Breast epithelium (tissue), 4 donors: ENCODE data around the gene ZNF862. TPM values are rescaled to one million over a fixed set of nuclear protein-coding genes. Genes with fewer than 3 reads are reported as not detected.

ENCODE experiments used
- DNase-seq, 2 donors: peaks; one replicate each; pipeline ENCODE4 v3.0.0-alpha.2; 2019; ENCODE audit warnings: low spot score in 2 of 2
- H3K27ac ChIP-seq, 2 donors: fragments of 200-600 bp; sonication (generic) in 1 of 2; one replicate each; pipeline ENCODE4 v1.5.1; 2016 to 2019; ENCODE audit warnings: mild to moderate bottlenecking in 1 of 2
- H3K27me3 ChIP-seq, 2 donors: fragments of 200-600 bp; sonication (generic) in 1 of 2; one replicate each; pipeline versions ENCODE4 v1.5.1 to v1.6.0; 2017 to 2019; ENCODE audit warnings: control low read depth in 1 of 2, mild to moderate bottlenecking in 1 of 2
- H3K36me3 ChIP-seq: fragments of 200-600 bp; one replicate; pipeline ENCODE4 v1.5.1; 2019
- H3K4me1 ChIP-seq, 2 donors: fragments of 200-600 bp; sonication (generic); one replicate each; pipeline ENCODE4 v1.5.1; 2016 to 2019; ENCODE audit warnings: control low read depth in 1 of 2
- H3K4me3 ChIP-seq, 3 donors: fragments of 200-600 bp; sonication (generic); 1 replicate in 2 of 3; 2 replicates in 1 of 3; pipeline ENCODE4 v1.5.1; 2016 to 2019; ENCODE audit warnings: mild to moderate bottlenecking in 3 of 3, moderate library complexity in 2 of 3
- H3K9me3 ChIP-seq, 2 donors: fragments of 200-600 bp; sonication (generic) in 1 of 2; one replicate each; pipeline ENCODE4 v1.5.1; 2016 to 2019; ENCODE audit warnings: control low read depth in 1 of 2
- POLR2A ChIP-seq: fragments of 450-650 bp; IDR thresholded peaks from one replicate; pipeline ENCODE4 v1.6.1; 2016; ENCODE audit warnings: antibody characterized with exemption, mild to moderate bottlenecking, moderate library complexity
- POLR2AphosphoS5 ChIP-seq, 3 donors: sonication (generic); formaldehyde crosslinking; IDR thresholded peaks; one replicate each; pipeline ENCODE4 v1.6.1; 2017; ENCODE audit warnings: antibody characterized with exemption in 3 of 3
- intact Hi-C: fragments of 100-400 bp; cut with DNase I; formaldehyde crosslinking; loops from one replicate; pipeline ENCODE4 v1.15.1; 2023; ENCODE audit warnings: low total_unique reads
- total RNA-seq, 3 donors: library from RNA; depleted of rRNA; stranded (reverse); fragments of >200 nt; gene quantifications; one replicate each; pipeline ENCODE4 v1.1.0, GENCODE V29; 2016
- TF ChIP-seq, protein P1 (sequence below), 3 donors: fragments of 450-650 bp; IDR thresholded peaks; one replicate each; pipeline ENCODE4 v1.5.1; 2016 to 2017; ENCODE audit warnings: antibody characterized with exemption in 3 of 3, mild to moderate bottlenecking in 3 of 3, moderate library complexity in 3 of 3

The ZNF862 gene
- total RNA-seq, 3 donors from 2014 or later, result 21.4 to 27.8 (median 27.2) TPM

DNA sequence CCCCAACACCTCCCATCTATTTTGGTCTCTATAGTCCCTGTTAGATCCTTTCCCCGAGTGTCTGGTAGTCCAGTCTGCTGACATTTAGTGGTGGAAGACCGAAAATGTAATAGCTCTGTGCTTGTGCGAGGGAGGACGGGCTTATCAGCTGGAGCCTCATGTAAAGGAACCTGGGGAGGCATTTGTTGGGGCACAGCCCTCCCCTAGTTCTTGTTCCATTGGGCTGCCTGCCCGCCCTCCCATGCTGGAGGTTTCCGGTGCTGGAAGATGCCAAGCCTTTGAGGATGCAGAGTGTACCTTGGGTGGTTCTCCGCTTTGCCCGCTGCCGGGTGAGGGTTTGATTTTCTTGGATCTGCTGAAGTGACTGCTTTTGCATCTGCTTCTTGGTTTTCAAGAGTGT lies 5.4 kb downstream of the ZNF862 start:
- intact Hi-C loops, result no loop called here
- Histone ChIP-seq H3K4me1 (peaks cover 0 to 7% of the 10 kb centered on the region in 2 donors), H3K9me3 (no peaks in the 10 kb centered on the region), H3K27me3 (no peaks in the 10 kb centered on the region), H3K36me3 (no peaks in the 10 kb centered on the region), H3K4me3 (no peak overlapping the region), H3K27ac (no peak overlapping the region)
- peak in 1 of 2 donors; percentile 9 for DNase-seq
- TF ChIP-seq POLR2A (no peak), POLR2AphosphoS5 (IDR thresholded peaks at IDR 0.05) (no peak)
- TF ChIP-seq, protein P1, sequence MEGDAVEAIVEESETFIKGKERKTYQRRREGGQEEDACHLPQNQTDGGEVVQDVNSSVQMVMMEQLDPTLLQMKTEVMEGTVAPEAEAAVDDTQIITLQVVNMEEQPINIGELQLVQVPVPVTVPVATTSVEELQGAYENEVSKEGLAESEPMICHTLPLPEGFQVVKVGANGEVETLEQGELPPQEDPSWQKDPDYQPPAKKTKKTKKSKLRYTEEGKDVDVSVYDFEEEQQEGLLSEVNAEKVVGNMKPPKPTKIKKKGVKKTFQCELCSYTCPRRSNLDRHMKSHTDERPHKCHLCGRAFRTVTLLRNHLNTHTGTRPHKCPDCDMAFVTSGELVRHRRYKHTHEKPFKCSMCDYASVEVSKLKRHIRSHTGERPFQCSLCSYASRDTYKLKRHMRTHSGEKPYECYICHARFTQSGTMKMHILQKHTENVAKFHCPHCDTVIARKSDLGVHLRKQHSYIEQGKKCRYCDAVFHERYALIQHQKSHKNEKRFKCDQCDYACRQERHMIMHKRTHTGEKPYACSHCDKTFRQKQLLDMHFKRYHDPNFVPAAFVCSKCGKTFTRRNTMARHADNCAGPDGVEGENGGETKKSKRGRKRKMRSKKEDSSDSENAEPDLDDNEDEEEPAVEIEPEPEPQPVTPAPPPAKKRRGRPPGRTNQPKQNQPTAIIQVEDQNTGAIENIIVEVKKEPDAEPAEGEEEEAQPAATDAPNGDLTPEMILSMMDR (IDR thresholded peaks at IDR 0.05), result no peak

DNA sequence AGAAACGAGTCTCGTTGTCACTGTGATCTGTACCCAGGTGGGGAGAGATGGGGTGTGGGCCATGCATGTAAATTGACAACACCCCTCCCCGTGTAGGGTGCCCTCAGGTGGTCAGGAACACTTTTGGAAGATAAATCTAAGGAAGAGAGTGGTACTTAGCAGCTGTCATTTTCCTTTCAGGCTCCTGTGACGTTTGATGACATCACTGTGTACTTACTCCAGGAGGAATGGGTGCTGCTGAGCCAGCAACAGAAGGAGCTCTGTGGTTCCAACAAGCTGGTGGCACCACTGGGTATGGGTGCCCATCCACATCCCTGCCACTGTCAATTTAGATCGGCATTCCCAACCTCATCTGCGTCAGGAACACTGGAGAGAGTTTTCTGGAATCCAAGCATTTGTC lies 6.3 kb downstream of the ZNF862 start:
- H3K27ac ChIP-seq, result no peak overlapping the region
- peak in 1 of 2 donors; percentile 20 for DNase-seq
- intact Hi-C loops, result no loop called here

DNA sequence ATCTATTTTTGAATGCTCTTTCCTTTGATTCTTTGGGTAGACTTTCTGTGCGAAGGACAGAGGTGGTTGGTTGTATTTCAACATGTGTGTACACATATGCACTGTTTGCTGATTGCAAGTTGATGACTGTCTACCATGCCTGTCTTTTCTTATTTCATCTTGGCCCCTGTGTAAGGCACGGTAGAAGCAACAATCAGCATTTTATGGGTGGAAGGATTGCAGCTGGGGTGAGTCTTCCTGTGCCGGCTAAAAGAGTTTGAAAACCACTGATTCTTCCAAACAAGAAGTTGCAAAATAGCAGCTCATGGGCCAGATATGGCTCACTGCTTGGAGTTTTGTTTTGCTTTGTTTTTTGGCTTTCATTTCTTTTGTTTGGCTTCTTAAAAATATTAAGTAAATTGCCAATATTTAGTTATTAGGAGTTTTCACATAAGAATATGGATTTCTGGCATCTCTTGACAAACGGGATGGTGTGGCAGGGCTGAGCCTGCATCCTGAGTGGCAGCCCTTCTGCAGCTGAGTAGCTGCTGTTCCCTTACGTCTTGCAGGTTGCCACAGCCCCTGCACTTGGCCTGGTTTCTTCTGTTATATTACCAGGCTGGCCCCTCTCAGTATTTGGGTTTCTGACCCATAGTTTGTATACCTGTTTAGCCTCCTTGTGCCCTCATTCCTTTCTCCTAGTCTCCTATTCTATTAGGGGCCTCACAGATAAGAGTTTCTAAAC lies 7.2 kb downstream of the ZNF862 start:
- DNase-seq, result no peak
- H3K27me3 ChIP-seq, result no peaks in the 10 kb centered on the region
- no peaks in the 10 kb centered on the region for H3K9me3 ChIP-seq
- TF ChIP-seq POLR2AphosphoS5 (IDR thresholded peaks at IDR 0.05) (no peak), POLR2A (no peak)
- TF ChIP-seq, protein P1 (IDR thresholded peaks at IDR 0.05), result no peak
- no peak overlapping the region for H3K27ac ChIP-seq
- H3K36me3 ChIP-seq, result no peaks in the 10 kb centered on the region
- no peak overlapping the region for H3K4me3 ChIP-seq
- intact Hi-C loops, result no loop called here
- H3K4me1 ChIP-seq, result no peaks in the 10 kb centered on the region

More for the DNA sequence above, 6.3 kb downstream of the ZNF862 start:
- H3K27me3 ChIP-seq, result no peaks in the 10 kb centered on the region
- no peaks in the 10 kb centered on the region for H3K9me3 ChIP-seq
- H3K36me3 ChIP-seq, result no peaks in the 10 kb centered on the region
- peaks cover 0 to 2% of the 10 kb centered on the region in 2 donors for H3K4me1 ChIP-seq
- H3K4me3 ChIP-seq, result no peak overlapping the region
- TF ChIP-seq POLR2A, result no peak
- TF ChIP-seq, protein P1 (IDR thresholded peaks at IDR 0.05), result no peak

DNA sequence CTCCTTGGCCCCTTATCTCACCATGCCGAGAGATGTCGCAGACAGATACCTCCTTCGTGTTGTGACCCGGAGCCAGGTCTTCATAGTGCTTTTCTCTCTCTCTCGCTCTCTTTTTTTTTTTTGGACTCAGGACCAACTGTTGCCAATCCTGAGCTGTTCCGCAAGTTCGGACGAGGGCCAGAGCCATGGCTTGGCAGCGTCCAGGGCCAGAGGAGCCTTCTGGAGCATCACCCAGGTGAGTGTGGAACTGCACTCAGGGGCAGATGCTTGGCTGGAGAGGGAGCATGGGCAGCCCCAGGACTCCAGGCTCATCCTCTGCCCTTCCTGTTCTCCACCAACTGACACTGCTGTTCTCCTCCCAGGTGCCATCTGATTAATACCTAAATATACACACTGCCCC lies 7.8 kb downstream of the ZNF862 start:
- no peaks in the 10 kb centered on the region for H3K4me1 ChIP-seq
- TF ChIP-seq POLR2A, result no peak
- TF ChIP-seq POLR2AphosphoS5 (IDR thresholded peaks at IDR 0.05), result no peak
- TF ChIP-seq, protein P1 (IDR thresholded peaks at IDR 0.05), result no peak
- no peak overlapping the region for H3K27ac ChIP-seq
- H3K27me3 ChIP-seq, result no peaks in the 10 kb centered on the region
- intact Hi-C loops, result no loop called here
- no peak overlapping the region for H3K4me3 ChIP-seq
- peak in 1 of 2 donors; percentile 33 for DNase-seq
- H3K9me3 ChIP-seq, result no peaks in the 10 kb centered on the region
- H3K36me3 ChIP-seq, result no peaks in the 10 kb centered on the region

DNA sequence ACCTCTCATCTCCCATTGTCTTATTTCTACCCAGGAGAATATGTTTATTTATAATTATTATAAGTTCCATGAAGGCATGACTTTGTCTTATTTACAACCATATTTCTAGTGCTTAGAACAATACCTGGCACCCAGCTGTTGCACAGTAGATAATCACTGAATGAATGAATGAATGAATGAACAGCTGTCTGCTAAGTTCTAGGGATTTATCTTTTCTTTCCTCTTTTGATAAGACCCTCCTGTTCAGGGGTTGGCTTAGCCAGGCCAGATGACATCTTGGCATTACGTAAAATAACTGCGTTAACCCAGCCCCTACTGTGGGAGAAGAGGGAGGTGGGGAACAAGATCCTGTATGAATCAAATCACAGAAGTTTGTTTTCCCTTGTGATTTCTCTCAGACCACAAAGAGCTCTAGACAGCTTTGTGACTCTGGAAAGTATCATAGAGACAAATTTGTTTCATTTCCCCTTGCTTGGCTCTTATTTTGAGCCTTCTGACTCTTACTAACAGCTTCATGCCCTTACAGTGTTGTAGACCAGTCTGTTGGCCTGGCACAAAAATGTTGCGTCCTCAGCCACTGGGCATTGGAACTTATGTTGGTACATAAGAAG lies 8.4 kb downstream of the ZNF862 start:
- H3K27me3 ChIP-seq, result no peaks in the 10 kb centered on the region
- intact Hi-C loops, result no loop called here
- H3K27ac ChIP-seq, result no peak overlapping the region
- TF ChIP-seq, protein P1 (IDR thresholded peaks at IDR 0.05), result no peak
- TF ChIP-seq POLR2AphosphoS5 (IDR thresholded peaks at IDR 0.05) (no peak), POLR2A (no peak)
- no peak overlapping the region for H3K4me3 ChIP-seq
- H3K36me3 ChIP-seq, result no peaks in the 10 kb centered on the region
- no peak for DNase-seq
- H3K4me1 ChIP-seq, result no peaks in the 10 kb centered on the region
- H3K9me3 ChIP-seq, result no peaks in the 10 kb centered on the region
